GM21576 (cell line): Measurements from ENCODE around the gene MAPK11.
"Not testable (repeated sequence)": the region's sequence is repeated elsewhere in the genome, so short reads cannot be mapped to it uniquely, and the experiment has no call there.

ENCODE experiments used
- ATAC-seq: cut with Tn5 transposase; IDR thresholded peaks from one replicate; pipeline ENCODE4 v1.9.1; 2021; ENCODE audit warnings: mild to moderate bottlenecking, moderate library complexity; ENCODE audit not compliant: unreplicated experiment

The MAPK11 gene

GRCh38 chr22:50278956-50279619, 8.9 kb upstream of the MAPK11 start:
- no peak for ATAC-seq

GRCh38 chr22:50278461-50278860, 8.3 kb upstream of the MAPK11 start:
- ATAC-seq: no peak

- no peak for ATAC-seq
Measured at GRCh38 chr22:50277761-50278160, 7.6 kb upstream of the MAPK11 start.

GRCh38 chr22:50276143-50276542, 6.0 kb upstream of the MAPK11 start:
- peak; percentile 74 for ATAC-seq

- ATAC-seq: no peak
Measured at GRCh38 chr22:50275181-50276055, 5.2 kb upstream of the MAPK11 start.

GRCh38 chr22:50274771-50275170, 4.6 kb upstream of the MAPK11 start:
- no peak for ATAC-seq

- no peak for ATAC-seq
Measured at GRCh38 chr22:50274311-50274710, 4.1 kb upstream of the MAPK11 start.

GRCh38 chr22:50273781-50274180, 3.6 kb upstream of the MAPK11 start:
- ATAC-seq: not testable (repeated sequence)

GRCh38 chr22:50273352-50273751, 3.2 kb upstream of the MAPK11 start:
- not testable (repeated sequence) for ATAC-seq

GRCh38 chr22:50272044-50272802, 2.0 kb upstream of the MAPK11 start:
- ATAC-seq: no peak

- no peak for ATAC-seq
Measured at GRCh38 chr22:50271519-50271970, 1.4 kb upstream of the MAPK11 start.

- ATAC-seq: no peak
Measured at GRCh38 chr22:50270666-50271394, 650 bp upstream of the MAPK11 start.

GRCh38 chr22:50269573-50269969, 609 bp downstream of the MAPK11 start:
- ATAC-seq: no peak

- ATAC-seq: no peak
Measured at GRCh38 chr22:50268655-50269113, 1.5 kb downstream of the MAPK11 start.

- no peak for ATAC-seq
Measured at GRCh38 chr22:50267591-50268390, 2.4 kb downstream of the MAPK11 start.

GRCh38 chr22:50266994-50267393, 3.2 kb downstream of the MAPK11 start:
- no peak for ATAC-seq

GRCh38 chr22:50264946-50265669, 5.1 kb downstream of the MAPK11 start:
- ATAC-seq: no peak

GRCh38 chr22:50264104-50264745, 6.0 kb downstream of the MAPK11 start:
- no peak for ATAC-seq
